Measurements from ENCODE around the gene WNT4.

GRCh38 chr1:22117238-22117637 is 25.7 kb downstream of the WNT4 start:
- TF ChIP-seq POLR2A (IDR thresholded peaks at IDR 0.05) (no peak), CTCF (IDR thresholded peaks at IDR 0.05 in 4 of 5, conservative IDR thresholded peaks at IDR 0.05 in 1 of 5) (no peak)

Data from gastrocnemius medialis (tissue), 4 donors.